Stimulated activated CD4-positive, alpha-beta T cell treated with anti-CD3 and anti-CD28 coated beads, Interleukin-4, amount 100 ng/mL, for 48 hours (primary cell): ENCODE results near the gene SLC30A5.

ENCODE experiments used
- DNase-seq, 2 donors: peaks; one replicate each; pipeline ENCODE4 v3.0.0-alpha.2; 2020; ENCODE audit warnings: low read depth in 2 of 2

Gene SLC30A5

GRCh38 chr5:69167929-69168328 is 74.1 kb downstream of the SLC30A5 start:
- no peak for DNase-seq

- DNase-seq, result no peak
Measured at GRCh38 chr5:69170495-69170894, 76.7 kb downstream of the SLC30A5 start.

GRCh38 chr5:69170969-69171368 is 77.2 kb downstream of the SLC30A5 start:
- no peak for DNase-seq
